ENCODE measurements around the gene CCDC141.
A peak's percentile ranks its signal among the peaks of the same experiment; 100 is the strongest.

The CCDC141 gene

DNA sequence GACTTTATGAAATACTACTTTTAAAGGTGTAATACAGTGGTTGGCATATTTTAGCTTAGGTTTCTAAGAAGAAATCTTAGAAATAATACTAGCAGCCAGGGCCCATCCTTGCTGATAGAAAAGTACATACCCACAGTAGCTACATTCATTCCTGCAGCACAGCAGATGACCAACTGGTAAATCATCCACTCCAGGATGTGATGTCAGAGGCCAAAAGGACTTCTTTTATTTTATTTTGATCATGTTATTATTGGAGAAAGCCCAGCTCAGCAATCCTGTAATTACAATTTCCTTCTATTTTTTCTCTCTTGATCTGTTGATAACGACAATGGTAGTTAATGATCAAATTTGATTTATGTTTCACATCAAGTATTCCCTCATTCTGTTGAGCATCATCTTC, 224.8 kb downstream of the CCDC141 start:
- H3K4me1 ChIP-seq (ENCODE audit: control insufficient read depth, insufficient read depth, low read length), result peaks cover under 1% of the 10 kb centered on the region
- peak; percentile 33 for DNase-seq (ENCODE audit: low read depth)
- no peaks in the 10 kb centered on the region for H3K36me3 ChIP-seq (ENCODE audit: control insufficient read depth, insufficient read depth, low read length, severe bottlenecking)
- H3K9me3 ChIP-seq (ENCODE audit: control insufficient read depth, low read length), result peaks cover 6% of the 10 kb centered on the region
- no peaks in the 10 kb centered on the region for H3K27me3 ChIP-seq (replicated peaks; ENCODE audit: control insufficient read depth, insufficient read depth, low read length)
- no peak overlapping the region for H3K4me3 ChIP-seq (ENCODE audit: low read length)
- no peak overlapping the region for H3K9ac ChIP-seq (ENCODE audit: low read length)

DNA sequence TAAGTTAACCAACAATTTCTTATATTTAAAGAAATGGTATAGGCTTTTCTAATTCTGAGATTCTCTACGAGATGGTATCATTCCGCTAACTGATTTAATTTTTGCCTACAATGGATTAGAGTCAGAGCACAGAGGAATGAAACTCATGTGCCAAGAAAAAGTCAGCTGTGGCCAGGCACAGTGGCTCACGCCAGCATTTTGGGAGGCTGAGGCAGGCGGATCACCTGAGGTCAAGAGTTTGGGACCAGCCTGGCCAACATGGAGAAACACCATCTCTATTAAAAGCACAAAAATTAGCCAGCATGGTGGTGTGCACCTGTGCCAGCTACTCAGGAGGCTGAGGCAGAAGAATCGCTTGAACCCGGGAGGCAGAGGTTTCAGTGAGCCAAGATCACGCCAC, 225.8 kb downstream of the CCDC141 start:
- H3K4me1 ChIP-seq (ENCODE audit: control insufficient read depth, insufficient read depth, low read length), result peaks cover 10% of the 10 kb centered on the region
- H3K4me3 ChIP-seq (ENCODE audit: low read length), result no peak overlapping the region
- peaks cover 6% of the 10 kb centered on the region for H3K9me3 ChIP-seq (ENCODE audit: control insufficient read depth, low read length)
- H3K27me3 ChIP-seq (replicated peaks; ENCODE audit: control insufficient read depth, insufficient read depth, low read length), result no peaks in the 10 kb centered on the region
- H3K36me3 ChIP-seq (ENCODE audit: control insufficient read depth, insufficient read depth, low read length, severe bottlenecking), result no peaks in the 10 kb centered on the region
- DNase-seq (ENCODE audit: low read depth), result no peak
- no peak overlapping the region for H3K9ac ChIP-seq (ENCODE audit: low read length)

DNA sequence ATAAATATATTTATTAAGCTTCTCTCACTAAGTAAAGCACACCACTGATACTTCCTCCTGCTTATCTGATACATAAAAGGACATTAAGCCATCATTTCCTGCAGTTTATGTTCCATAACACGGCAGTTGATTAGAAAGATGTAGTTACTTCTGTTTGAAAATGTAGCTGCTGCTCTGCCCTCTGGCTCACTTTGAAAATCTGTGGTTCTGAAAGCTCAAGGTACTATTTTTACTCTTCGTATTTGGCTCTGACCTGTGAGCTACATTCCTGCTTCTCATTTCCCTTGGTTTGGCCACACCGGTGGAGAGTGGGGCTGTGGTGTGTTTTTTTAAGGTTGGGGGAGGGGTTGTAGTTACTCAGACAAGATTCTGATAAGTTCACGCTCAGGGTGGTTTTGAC, 229.9 kb downstream of the CCDC141 start:
- Histone ChIP-seq H3K9me3 (ENCODE audit: control insufficient read depth, low read length) (no peaks in the 10 kb centered on the region), H3K27me3 (replicated peaks; ENCODE audit: control insufficient read depth, insufficient read depth, low read length) (no peaks in the 10 kb centered on the region), H3K36me3 (ENCODE audit: control insufficient read depth, insufficient read depth, low read length, severe bottlenecking) (no peaks in the 10 kb centered on the region), H3K4me3 (ENCODE audit: low read length) (no peak overlapping the region), H3K4me1 (ENCODE audit: control insufficient read depth, insufficient read depth, low read length) (peaks cover 15% of the 10 kb centered on the region), H3K9ac (ENCODE audit: low read length) (no peak overlapping the region)
- no peak for DNase-seq (ENCODE audit: low read depth)

DNA sequence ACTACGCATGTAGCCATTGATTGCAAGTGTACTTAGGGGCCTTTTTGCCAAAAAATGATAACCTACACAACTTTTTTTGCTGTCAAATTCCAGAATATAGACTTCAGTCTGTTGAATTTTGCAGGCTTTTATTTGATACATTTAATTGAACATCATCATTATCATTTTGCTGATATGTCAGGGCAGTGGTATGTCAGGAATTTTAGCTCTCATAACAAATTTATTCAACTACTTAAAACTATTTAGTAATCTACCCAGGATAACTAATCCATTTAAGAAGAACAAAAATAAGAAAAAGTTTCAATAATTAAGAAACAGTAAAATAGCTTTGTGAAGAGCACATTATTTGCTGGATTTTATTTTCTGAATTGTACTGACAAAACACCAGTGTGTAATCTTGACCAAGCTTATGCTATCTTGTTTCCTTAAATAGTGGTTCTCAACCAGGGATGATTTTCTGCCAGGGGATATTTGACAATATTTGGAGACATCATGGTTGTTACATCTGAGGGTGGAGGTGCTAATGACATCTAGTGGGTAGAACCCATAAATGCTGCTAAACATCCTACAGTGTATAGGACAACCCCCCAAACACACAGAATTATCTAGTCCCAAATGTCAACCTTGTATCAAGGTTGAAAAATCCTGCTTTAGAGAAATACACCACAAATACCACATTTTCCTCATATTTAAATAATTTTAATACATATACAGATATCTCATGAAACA, 230.6 kb downstream of the CCDC141 start:
- H3K4me1 ChIP-seq (ENCODE audit: control insufficient read depth, insufficient read depth, low read length), result peaks cover 15% of the 10 kb centered on the region
- H3K4me3 ChIP-seq (ENCODE audit: low read length), result no peak overlapping the region
- no peaks in the 10 kb centered on the region for H3K36me3 ChIP-seq (ENCODE audit: control insufficient read depth, insufficient read depth, low read length, severe bottlenecking)
- no peaks in the 10 kb centered on the region for H3K9me3 ChIP-seq (ENCODE audit: control insufficient read depth, low read length)
- no peak for DNase-seq (ENCODE audit: low read depth)
- H3K9ac ChIP-seq (ENCODE audit: low read length), result no peak overlapping the region
- H3K27me3 ChIP-seq (replicated peaks; ENCODE audit: control insufficient read depth, insufficient read depth, low read length), result no peaks in the 10 kb centered on the region

- Histone ChIP-seq H3K27me3 (replicated peaks; ENCODE audit: control insufficient read depth, insufficient read depth, low read length) (no peaks in the 10 kb centered on the region), H3K4me1 (ENCODE audit: control insufficient read depth, insufficient read depth, low read length) (no peaks in the 10 kb centered on the region), H3K36me3 (ENCODE audit: control insufficient read depth, insufficient read depth, low read length, severe bottlenecking) (no peaks in the 10 kb centered on the region), H3K9me3 (ENCODE audit: control insufficient read depth, low read length) (no peaks in the 10 kb centered on the region), H3K9ac (ENCODE audit: low read length) (no peak overlapping the region), H3K4me3 (ENCODE audit: low read length) (no peak overlapping the region)
- DNase-seq (ENCODE audit: low read depth), result no peak
Measured at GRCh38 chr2:178811901-178812300, 238.0 kb downstream of the CCDC141 start.

GRCh38 chr2:178811045-178811444, 238.9 kb downstream of the CCDC141 start:
- Histone ChIP-seq H3K9ac (ENCODE audit: low read length) (no peak overlapping the region), H3K36me3 (ENCODE audit: control insufficient read depth, insufficient read depth, low read length, severe bottlenecking) (no peaks in the 10 kb centered on the region), H3K4me3 (ENCODE audit: low read length) (no peak overlapping the region), H3K4me1 (ENCODE audit: control insufficient read depth, insufficient read depth, low read length) (no peaks in the 10 kb centered on the region), H3K27me3 (replicated peaks; ENCODE audit: control insufficient read depth, insufficient read depth, low read length) (no peaks in the 10 kb centered on the region), H3K9me3 (ENCODE audit: control insufficient read depth, low read length) (no peaks in the 10 kb centered on the region)
- no peak for DNase-seq (ENCODE audit: low read depth)

DNA sequence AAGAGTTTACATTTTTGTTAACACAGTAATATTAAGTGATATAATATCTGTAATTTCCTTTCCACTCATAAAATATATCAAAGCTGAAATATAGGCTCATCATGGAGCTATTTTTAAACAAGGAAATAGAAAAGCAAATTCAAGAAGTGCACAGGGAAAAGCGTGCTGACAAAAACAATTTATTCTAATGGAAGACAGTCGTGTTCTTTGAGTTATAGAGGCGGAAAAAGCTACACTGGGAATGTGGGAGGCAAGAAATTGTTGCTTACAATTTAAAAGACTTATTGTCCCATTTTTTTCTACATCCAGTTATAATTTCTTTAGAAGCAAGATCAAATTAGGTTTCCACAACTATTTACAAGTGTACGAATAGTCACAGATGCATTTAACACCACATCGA, 239.5 kb downstream of the CCDC141 start:
- no peaks in the 10 kb centered on the region for H3K9me3 ChIP-seq (ENCODE audit: control insufficient read depth, low read length)
- no peaks in the 10 kb centered on the region for H3K36me3 ChIP-seq (ENCODE audit: control insufficient read depth, insufficient read depth, low read length, severe bottlenecking)
- no peaks in the 10 kb centered on the region for H3K4me1 ChIP-seq (ENCODE audit: control insufficient read depth, insufficient read depth, low read length)
- no peak overlapping the region for H3K9ac ChIP-seq (ENCODE audit: low read length)
- DNase-seq (ENCODE audit: low read depth), result no peak
- no peak overlapping the region for H3K4me3 ChIP-seq (ENCODE audit: low read length)
- no peaks in the 10 kb centered on the region for H3K27me3 ChIP-seq (replicated peaks; ENCODE audit: control insufficient read depth, insufficient read depth, low read length)

GRCh38 chr2:178807227-178808008, 242.5 kb downstream of the CCDC141 start, which contains the start of gene TTN:
Gene TTN (minus strand): TSS chr2:178807423. CDS start chr2:178804642, 2,781 bp downstream.
- H3K9ac ChIP-seq (ENCODE audit: low read length), result no peak within 1 kb of the TSS
- no peaks in the 10 kb centered on the region for H3K4me1 ChIP-seq (ENCODE audit: control insufficient read depth, insufficient read depth, low read length)
- H3K27me3 ChIP-seq (replicated peaks; ENCODE audit: control insufficient read depth, insufficient read depth, low read length), result no peaks in the 10 kb centered on the region
- H3K36me3 ChIP-seq (ENCODE audit: control insufficient read depth, insufficient read depth, low read length, severe bottlenecking), result no peaks in the 10 kb centered on the region
- H3K4me3 ChIP-seq (ENCODE audit: low read length), result no peak within 1 kb of the TSS
- DNase-seq (ENCODE audit: low read depth), result no peak
- H3K9me3 ChIP-seq (ENCODE audit: control insufficient read depth, low read length), result no peaks in the 10 kb centered on the region

DNA sequence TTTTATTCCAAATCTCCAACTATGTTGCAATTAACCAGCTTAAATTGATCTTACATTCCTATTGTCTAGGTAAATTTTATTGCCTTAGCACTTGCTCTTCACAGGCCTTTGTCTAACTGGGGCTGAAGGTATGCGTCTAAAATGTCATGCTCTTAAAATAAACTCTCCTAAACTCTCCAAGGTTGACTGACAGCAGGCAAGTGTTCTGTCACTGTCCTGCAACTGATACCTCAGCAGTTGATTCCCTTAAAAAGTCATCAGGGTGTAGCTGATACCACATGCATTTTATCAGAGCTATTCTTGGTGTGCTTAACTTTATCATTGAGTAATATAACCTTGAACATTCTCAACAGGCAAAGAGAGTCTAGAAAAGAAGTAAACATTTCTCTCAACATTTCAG, 243.4 kb downstream of the CCDC141 start:
- Histone ChIP-seq H3K9ac (ENCODE audit: low read length) (no peak overlapping the region), H3K4me1 (ENCODE audit: control insufficient read depth, insufficient read depth, low read length) (no peaks in the 10 kb centered on the region), H3K27me3 (replicated peaks; ENCODE audit: control insufficient read depth, insufficient read depth, low read length) (no peaks in the 10 kb centered on the region), H3K9me3 (ENCODE audit: control insufficient read depth, low read length) (no peaks in the 10 kb centered on the region), H3K4me3 (ENCODE audit: low read length) (no peak overlapping the region), H3K36me3 (ENCODE audit: control insufficient read depth, insufficient read depth, low read length, severe bottlenecking) (no peaks in the 10 kb centered on the region)
- DNase-seq (ENCODE audit: low read depth), result no peak

DNA sequence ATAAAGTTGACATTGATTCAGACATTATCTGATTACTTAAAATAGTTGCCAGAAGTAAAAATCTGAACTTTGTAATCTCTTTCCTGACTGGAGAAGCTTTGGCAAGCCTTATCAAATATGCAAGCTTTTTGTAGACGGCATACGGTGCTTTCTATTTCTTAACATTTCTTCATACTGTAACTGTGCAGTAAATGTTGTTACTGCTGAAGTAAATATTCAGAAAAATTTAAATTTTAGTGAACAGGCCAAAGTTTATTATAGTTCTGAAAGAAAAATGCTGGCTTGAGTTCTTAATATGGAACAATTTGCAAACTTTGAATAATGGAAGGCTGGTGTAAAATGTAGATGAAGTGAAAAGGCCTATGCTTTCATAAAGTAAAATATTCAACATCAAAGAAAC, 244.5 kb downstream of the CCDC141 start:
- DNase-seq (ENCODE audit: low read depth), result no peak
- no peak overlapping the region for H3K9ac ChIP-seq (ENCODE audit: low read length)
- no peaks in the 10 kb centered on the region for H3K4me1 ChIP-seq (ENCODE audit: control insufficient read depth, insufficient read depth, low read length)
- no peaks in the 10 kb centered on the region for H3K27me3 ChIP-seq (replicated peaks; ENCODE audit: control insufficient read depth, insufficient read depth, low read length)
- no peaks in the 10 kb centered on the region for H3K9me3 ChIP-seq (ENCODE audit: control insufficient read depth, low read length)
- H3K36me3 ChIP-seq (ENCODE audit: control insufficient read depth, insufficient read depth, low read length, severe bottlenecking), result no peaks in the 10 kb centered on the region
- H3K4me3 ChIP-seq (ENCODE audit: low read length), result no peak overlapping the region

GRCh38 chr2:178804791-178805190, 245.1 kb downstream of the CCDC141 start:
- H3K9ac ChIP-seq (ENCODE audit: low read length), result no peak overlapping the region
- H3K4me3 ChIP-seq (ENCODE audit: low read length), result no peak overlapping the region
- no peaks in the 10 kb centered on the region for H3K36me3 ChIP-seq (ENCODE audit: control insufficient read depth, insufficient read depth, low read length, severe bottlenecking)
- DNase-seq (ENCODE audit: low read depth), result no peak
- H3K9me3 ChIP-seq (ENCODE audit: control insufficient read depth, low read length), result no peaks in the 10 kb centered on the region
- H3K4me1 ChIP-seq (ENCODE audit: control insufficient read depth, insufficient read depth, low read length), result no peaks in the 10 kb centered on the region
- no peaks in the 10 kb centered on the region for H3K27me3 ChIP-seq (replicated peaks; ENCODE audit: control insufficient read depth, insufficient read depth, low read length)
